Stimulated activated naive CD4-positive, alpha-beta T cell (primary cell): ENCODE measurements around the gene RIGI.
"Not testable (repeated sequence)": the region's sequence is repeated elsewhere in the genome, so short reads cannot be mapped to it uniquely, and the experiment has no call there.

Experiments used
- DNase-seq, 6 experiments: peaks; one replicate each; lab custom pipeline; 2025; lab: John Stamatoyannopoulos, UW

RIGI gene

GRCh38 chr9:32526041-32526706 is at the start of gene RIGI:
RIGI (minus strand) TSS chr9:32526196; CDS start chr9:32526166, 30 bp downstream.
- peak; percentile 75 to 87 (median 82) for DNase-seq

- DNase-seq, result no peak
Measured at GRCh38 chr9:32574858-32575257, 48.9 kb upstream of the RIGI start.

GRCh38 chr9:32573821-32574220 is 47.8 kb upstream of the RIGI start:
- no peak for DNase-seq

GRCh38 chr9:32572900-32573523 is 47.0 kb upstream of the RIGI start, which contains the start of gene NDUFB6:
NDUFB6 (minus strand) TSS chr9:32573159; CDS start chr9:32573060, 99 bp downstream.
- DNase-seq, result peak; percentile 89 to 95 (median 94)

- peak; percentile 21 to 80 (median 68) for DNase-seq
Measured at GRCh38 chr9:32571969-32572899, 46.2 kb upstream of the RIGI start.

GRCh38 chr9:32570262-32570661 is 44.3 kb upstream of the RIGI start:
- no peak for DNase-seq

GRCh38 chr9:32566770-32567169 is 40.8 kb upstream of the RIGI start:
- DNase-seq, result no peak

- DNase-seq, result no peak
Measured at GRCh38 chr9:32565967-32566366, 40.0 kb upstream of the RIGI start.

GRCh38 chr9:32558408-32558934 is 32.5 kb upstream of the RIGI start:
- DNase-seq, result no peak

GRCh38 chr9:32554591-32554990 is 28.6 kb upstream of the RIGI start:
- DNase-seq, result no peak

- DNase-seq, result no peak
Measured at GRCh38 chr9:32554107-32554506, 28.1 kb upstream of the RIGI start.

- DNase-seq, result peak; percentile 82 to 89 (median 87)
Measured at GRCh38 chr9:32552172-32552872, 26.3 kb upstream of the RIGI start, which contains the start of the genes SMIM27 and TOPORS. SMIM27 (plus strand) TSS chr9:32552327; CDS start chr9:32552435, 108 bp downstream. TOPORS (minus strand) TSS chr9:32552586; CDS start chr9:32552436, 150 bp downstream.

- DNase-seq, result peak; percentile 31 to 76 (median 54)
Measured at GRCh38 chr9:32551276-32552051, 25.5 kb upstream of the RIGI start.

GRCh38 chr9:32550562-32551275 is 24.7 kb upstream of the RIGI start:
- DNase-seq, result peak; percentile 93 to 98 (median 96)

GRCh38 chr9:32550150-32550561 is 24.2 kb upstream of the RIGI start:
- no peak for DNase-seq

- DNase-seq, result not testable (repeated sequence)
Measured at GRCh38 chr9:32548213-32548612, 22.2 kb upstream of the RIGI start.

- DNase-seq, result no peak
Measured at GRCh38 chr9:32545884-32546283, 19.9 kb upstream of the RIGI start.

- no peak for DNase-seq
Measured at GRCh38 chr9:32543047-32543446, 17.1 kb upstream of the RIGI start.

- DNase-seq, result no peak
Measured at GRCh38 chr9:32533816-32534215, 7.8 kb upstream of the RIGI start.

GRCh38 chr9:32533336-32533735 is 7.3 kb upstream of the RIGI start:
- no peak for DNase-seq
